ENCODE results near the gene SPATS2L. TPM values are rescaled to one million over a fixed set of nuclear protein-coding genes. Genes with fewer than 3 reads are reported as not detected.

Gene SPATS2L
- total RNA-seq, 1 experiment from 2014 or later = 112 TPM

GRCh38 chr2:200449149-200449548 lies 142.7 kb downstream of the SPATS2L start (continued):
- no peak for TF ChIP-seq E2F5 (CRISPR knock-in tag; IDR thresholded peaks at IDR 0.05)

- TF ChIP-seq USF1 (CRISPR knock-in tag; IDR thresholded peaks at IDR 0.05) = no peak
- TF ChIP-seq ATF2 (CRISPR knock-in tag; IDR thresholded peaks at IDR 0.05; ENCODE audit: borderline replicate concordance, low read depth) = no peak
- no peak for TF ChIP-seq AR (CRISPR knock-in tag; IDR thresholded peaks at IDR 0.05)
- TF ChIP-seq ZNF219 (CRISPR knock-in tag; IDR thresholded peaks at IDR 0.05; ENCODE audit: borderline replicate concordance) = no peak
- TF ChIP-seq USF2 (CRISPR knock-in tag; IDR thresholded peaks at IDR 0.05) = no peak
- TF ChIP-seq IRF1 (CRISPR knock-in tag; IDR thresholded peaks at IDR 0.05) = no peak
- no peak for TF ChIP-seq ZNF425 (CRISPR knock-in tag; conservative IDR thresholded peaks at IDR 0.05)
- TF ChIP-seq ETV6 (CRISPR knock-in tag; IDR thresholded peaks at IDR 0.05) = no peak
- no peak for TF ChIP-seq SP1 (CRISPR knock-in tag; conservative IDR thresholded peaks at IDR 0.05)
- TF ChIP-seq GTF2I (CRISPR knock-in tag; conservative IDR thresholded peaks at IDR 0.05) = no peak
- TF ChIP-seq IRF2 (CRISPR knock-in tag; IDR thresholded peaks at IDR 0.05; ENCODE audit: borderline replicate concordance, low read depth) = no peak
- no peak for TF ChIP-seq ATF1 (CRISPR knock-in tag; IDR thresholded peaks at IDR 0.05)
- TF ChIP-seq FOXP4 (CRISPR knock-in tag; IDR thresholded peaks at IDR 0.05) = no peak
- no peak overlapping the region for H3K27ac Mint-ChIP-seq
- no peaks in the 10 kb centered on the region for H3K27me3 Mint-ChIP-seq (ENCODE audit: low read depth)
- peaks cover 46% of the 10 kb centered on the region for H3K36me3 Mint-ChIP-seq
- no peak overlapping the region for H3K4me3 Mint-ChIP-seq
- peaks cover 14% of the 10 kb centered on the region for H3K4me1 Mint-ChIP-seq
- 0 out of 2 replicates have a peak, but pooled peaks cover 5% of the 10 kb centered on the region for H3K9me3 Mint-ChIP-seq
- CTCF ChIA-PET = no interaction called here
- DNase-seq (ENCODE audit: low spot score) (no peak), ATAC-seq (no peak)
- POLR2A ChIA-PET = no interaction called here
Observed at GRCh38 chr2:200450288-200450687, 143.8 kb downstream of the SPATS2L start.
